ENCODE results near the gene GRAMD4.

DNA sequence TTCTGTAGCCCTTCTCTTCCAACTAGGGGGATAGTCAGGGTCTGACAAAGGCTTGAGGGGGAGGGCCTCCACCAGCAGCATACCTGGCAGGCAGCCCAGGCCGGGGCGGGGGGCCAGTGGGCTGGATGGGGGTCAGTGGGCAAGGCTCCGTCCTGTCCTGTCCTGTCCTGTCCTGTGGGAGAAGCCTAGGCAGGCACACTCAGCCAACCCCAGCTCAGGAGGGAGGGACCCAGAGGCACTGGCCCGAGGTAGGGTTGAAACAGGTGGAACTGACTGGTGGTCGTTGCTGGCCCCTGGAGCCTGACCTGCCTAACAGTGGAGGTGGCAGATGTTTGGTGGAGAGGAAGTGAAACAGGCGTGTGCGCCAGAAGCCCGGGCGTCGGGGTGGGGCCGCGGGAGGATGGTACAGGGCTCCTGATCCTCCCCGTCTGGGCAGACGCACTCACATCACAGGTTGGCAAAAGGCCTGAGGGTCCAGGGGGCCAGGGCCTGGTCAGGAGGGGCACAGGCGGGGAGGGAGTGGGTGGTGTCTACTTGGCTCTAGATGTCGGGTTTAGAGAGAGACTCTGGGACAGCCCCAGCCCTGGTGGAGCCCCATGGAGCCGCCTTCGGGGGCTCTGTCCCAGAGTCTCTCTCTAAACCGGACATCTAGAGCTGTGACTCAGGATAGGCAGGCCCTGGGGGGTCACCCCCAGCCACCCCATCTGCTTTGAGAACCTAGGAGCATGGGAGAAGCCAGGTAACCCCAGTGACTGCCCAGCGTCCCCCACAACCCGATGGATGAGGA lies 32.5 kb upstream of the GRAMD4 start:
- TF ChIP-seq, protein P1, sequence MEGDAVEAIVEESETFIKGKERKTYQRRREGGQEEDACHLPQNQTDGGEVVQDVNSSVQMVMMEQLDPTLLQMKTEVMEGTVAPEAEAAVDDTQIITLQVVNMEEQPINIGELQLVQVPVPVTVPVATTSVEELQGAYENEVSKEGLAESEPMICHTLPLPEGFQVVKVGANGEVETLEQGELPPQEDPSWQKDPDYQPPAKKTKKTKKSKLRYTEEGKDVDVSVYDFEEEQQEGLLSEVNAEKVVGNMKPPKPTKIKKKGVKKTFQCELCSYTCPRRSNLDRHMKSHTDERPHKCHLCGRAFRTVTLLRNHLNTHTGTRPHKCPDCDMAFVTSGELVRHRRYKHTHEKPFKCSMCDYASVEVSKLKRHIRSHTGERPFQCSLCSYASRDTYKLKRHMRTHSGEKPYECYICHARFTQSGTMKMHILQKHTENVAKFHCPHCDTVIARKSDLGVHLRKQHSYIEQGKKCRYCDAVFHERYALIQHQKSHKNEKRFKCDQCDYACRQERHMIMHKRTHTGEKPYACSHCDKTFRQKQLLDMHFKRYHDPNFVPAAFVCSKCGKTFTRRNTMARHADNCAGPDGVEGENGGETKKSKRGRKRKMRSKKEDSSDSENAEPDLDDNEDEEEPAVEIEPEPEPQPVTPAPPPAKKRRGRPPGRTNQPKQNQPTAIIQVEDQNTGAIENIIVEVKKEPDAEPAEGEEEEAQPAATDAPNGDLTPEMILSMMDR (IDR thresholded peaks at IDR 0.05 in 4 of 5, conservative IDR thresholded peaks at IDR 0.05 in 1 of 5): no peak
- no peak for TF ChIP-seq POLR2A (IDR thresholded peaks at IDR 0.05)

All from gastrocnemius medialis (tissue), 4 donors.